IPS-18c (cell line): ENCODE results near the gene ADRM1.

Experiments used
- H3K4me3 ChIP-seq: 2 replicates; pipeline ENCODE4 v1.7.0; 2013; ENCODE audit warnings: low read depth, mild to moderate bottlenecking, low read length, moderate library complexity; ENCODE audit not compliant: insufficient read depth
- H3K9me3 ChIP-seq: one replicate; pipeline ENCODE4 v1.6.1; 2013; ENCODE audit warnings: mild to moderate bottlenecking, low read length, moderate library complexity; ENCODE audit not compliant: control insufficient read depth, insufficient read depth

ADRM1 gene

GRCh38 chr20:62274332-62274950, 28.4 kb upstream of the ADRM1 start:
- Histone ChIP-seq H3K4me3 (no peak overlapping the region), H3K9me3 (no peaks in the 10 kb centered on the region)

- no peaks in the 10 kb centered on the region for H3K9me3 ChIP-seq
These were observed 27.6 kb upstream of the ADRM1 start for GRCh38 chr20:62275219-62275618.

GRCh38 chr20:62276439-62276838, 26.4 kb upstream of the ADRM1 start:
- no peak overlapping the region for H3K4me3 ChIP-seq
- H3K9me3 ChIP-seq: no peaks in the 10 kb centered on the region

More at GRCh38 chr20:62275219-62275618, 27.6 kb upstream of the ADRM1 start:
- no peak overlapping the region for H3K4me3 ChIP-seq

- Histone ChIP-seq H3K4me3 (no peak overlapping the region), H3K9me3 (no peaks in the 10 kb centered on the region)
These were observed 25.5 kb upstream of the ADRM1 start for GRCh38 chr20:62277253-62277652.

- no peaks in the 10 kb centered on the region for H3K9me3 ChIP-seq
- H3K4me3 ChIP-seq: no peak overlapping the region
These were observed 22.5 kb upstream of the ADRM1 start for GRCh38 chr20:62280303-62280702.

GRCh38 chr20:62281161-62281933, 21.4 kb upstream of the ADRM1 start:
- no peaks in the 10 kb centered on the region for H3K9me3 ChIP-seq
- no peak overlapping the region for H3K4me3 ChIP-seq

- Histone ChIP-seq H3K4me3 (no peak overlapping the region), H3K9me3 (no peaks in the 10 kb centered on the region)
These were observed 20.7 kb upstream of the ADRM1 start for GRCh38 chr20:62282103-62282502.

GRCh38 chr20:62282877-62283503, 19.8 kb upstream of the ADRM1 start:
- Histone ChIP-seq H3K9me3 (no peaks in the 10 kb centered on the region), H3K4me3 (no peak overlapping the region)

- H3K9me3 ChIP-seq: no peaks in the 10 kb centered on the region
These were observed 18.3 kb upstream of the ADRM1 start for GRCh38 chr20:62284448-62284847.

GRCh38 chr20:62285151-62285550, 17.6 kb upstream of the ADRM1 start:
- Histone ChIP-seq H3K9me3 (no peaks in the 10 kb centered on the region), H3K4me3 (no peak overlapping the region)

More at GRCh38 chr20:62284448-62284847, 18.3 kb upstream of the ADRM1 start:
- H3K4me3 ChIP-seq: no peak overlapping the region

- no peaks in the 10 kb centered on the region for H3K9me3 ChIP-seq
- no peak overlapping the region for H3K4me3 ChIP-seq
These were observed 17.1 kb upstream of the ADRM1 start for GRCh38 chr20:62285722-62286121.

GRCh38 chr20:62286493-62287064, 16.2 kb upstream of the ADRM1 start:
- no peaks in the 10 kb centered on the region for H3K9me3 ChIP-seq
- no peak overlapping the region for H3K4me3 ChIP-seq

GRCh38 chr20:62287129-62287528, 15.7 kb upstream of the ADRM1 start:
- Histone ChIP-seq H3K9me3 (no peaks in the 10 kb centered on the region), H3K4me3 (no peak overlapping the region)

GRCh38 chr20:62287759-62288534, 14.8 kb upstream of the ADRM1 start:
- Histone ChIP-seq H3K4me3 (no peak overlapping the region), H3K9me3 (no peaks in the 10 kb centered on the region)

- H3K9me3 ChIP-seq: no peaks in the 10 kb centered on the region
- no peak overlapping the region for H3K4me3 ChIP-seq
These were observed 14.2 kb upstream of the ADRM1 start for GRCh38 chr20:62288535-62289105.

- no peaks in the 10 kb centered on the region for H3K9me3 ChIP-seq
- no peak overlapping the region for H3K4me3 ChIP-seq
These were observed 13.7 kb upstream of the ADRM1 start for GRCh38 chr20:62289131-62289530.

- Histone ChIP-seq H3K9me3 (no peaks in the 10 kb centered on the region), H3K4me3 (no peak overlapping the region)
These were observed 12.9 kb upstream of the ADRM1 start for GRCh38 chr20:62289898-62290297.
